Smooth muscle cell (in vitro differentiated cells): ENCODE data around the gene TPM1. TPM values are rescaled to one million over a fixed set of nuclear protein-coding genes. Genes with fewer than 3 reads are reported as not detected.
A peak's percentile ranks its signal among the peaks of the same experiment; 100 is the strongest.

Source experiments
- DNase-seq: peaks from one replicate; lab custom pipeline; 2025; ENCODE audit not compliant: unreplicated experiment; lab: John Stamatoyannopoulos, UW
- H2AFZ ChIP-seq: fragments of 200-600 bp; sonication (generic); 2 replicates; pipeline ENCODE4 v1.6.0; 2016; ENCODE audit warnings: antibody characterized with exemption, low read depth, mild to moderate bottlenecking
- H3F3A ChIP-seq: fragments of 200-600 bp; sonication (generic); 2 replicates; pipeline ENCODE4 v1.6.0; 2017; ENCODE audit warnings: antibody characterized with exemption, low read depth
- H3K27ac ChIP-seq: fragments of 200-600 bp; sonication (generic); 2 replicates; pipeline ENCODE4 v1.5.1; 2016; ENCODE audit warnings: low read depth, mild to moderate bottlenecking
- H3K27me3 ChIP-seq: fragments of 200-600 bp; sonication (generic); 2 replicates; pipeline ENCODE4 v1.6.1; 2016; ENCODE audit warnings: low read depth, mild to moderate bottlenecking
- H3K36me3 ChIP-seq: fragments of 200-600 bp; sonication (generic); 2 replicates; pipeline ENCODE4 v1.5.1; 2016; ENCODE audit warnings: low read depth
- H3K4me1 ChIP-seq: fragments of 200-600 bp; sonication (generic); 2 replicates; pipeline ENCODE4 v1.5.1; 2016; ENCODE audit warnings: low read depth
- H3K4me2 ChIP-seq: fragments of 200-600 bp; sonication (generic); 2 replicates; pipeline ENCODE4 v1.6.0; 2016; ENCODE audit warnings: mild to moderate bottlenecking
- H3K4me3 ChIP-seq: fragments of 200-600 bp; sonication (generic); 2 replicates; pipeline ENCODE4 v1.5.1; 2016; ENCODE audit warnings: mild to moderate bottlenecking
- H3K79me2 ChIP-seq: fragments of 200-600 bp; sonication (generic); 2 replicates; pipeline ENCODE4 v1.6.0; 2016; ENCODE audit warnings: low read depth, mild to moderate bottlenecking
- H3K9ac ChIP-seq: fragments of 200-600 bp; sonication (generic); 2 replicates; pipeline ENCODE4 v1.6.0; 2016; ENCODE audit warnings: low read depth
- H3K9me3 ChIP-seq: fragments of 200-600 bp; sonication (generic); replicated peaks from 2 replicates; pipeline ENCODE4 v1.5.1; 2016; ENCODE audit warnings: low read depth
- H4K20me1 ChIP-seq: fragments of 200-600 bp; sonication (generic); 2 replicates; pipeline ENCODE4 v1.6.0; 2016; ENCODE audit warnings: low read depth
- CTCF ChIP-seq: fragments of 200-600 bp; sonication (generic); IDR thresholded peaks from 2 replicates; pipeline ENCODE4 v1.5.1; 2017; ENCODE audit warnings: borderline replicate concordance, mild to moderate bottlenecking, antibody characterized with exemption; ENCODE audit not compliant: insufficient read depth, poor library complexity, severe bottlenecking
- WGBS: methylation state at CpG from one replicate; pipeline ENCODE4 v1.1.7; 2016; ENCODE audit warnings: low lambda C conversion rate; 5-methylcytosine and 5-hydroxymethylcytosine counted together
- polyA plus RNA-seq: library from polyadenylated mRNA; unstranded; fragments of >200 nt; fragmentation: Nextera tagmentation; extraction: Ambion mirVana; gene quantifications from 2 replicates; pipeline ENCODE4 v1.2.1, GENCODE V29; 2016
- total RNA-seq: library from RNA; depleted of rRNA; stranded (reverse); fragments of >200 nt; gene quantifications from 2 replicates; pipeline ENCODE4 v1.2.3, GENCODE V29; 2014

TPM1 gene
- total and polyA plus RNA-seq, 2 experiments from 2014 or later, result 1,694 to 1,915 TPM

GRCh38 chr15:62999178-62999577, 43.4 kb upstream of the TPM1 start:
- Histone ChIP-seq H3K4me3 (no peak overlapping the region), H3K9me3 (no peaks in the 10 kb centered on the region), H3K4me1 (peaks cover 30% of the 10 kb centered on the region), H2AFZ (peak overlapping the region; percentile 32), H3K9ac (no peak overlapping the region), H3K4me2 (no peak overlapping the region), H3F3A (no peaks in the 10 kb centered on the region), H3K27me3 (no peaks in the 10 kb centered on the region), H3K36me3 (no peaks in the 10 kb centered on the region), H4K20me1 (no peaks in the 10 kb centered on the region), H3K79me2 (no peaks in the 10 kb centered on the region), H3K27ac (peak overlapping the region; percentile 54)
- no peak for TF ChIP-seq CTCF
- 94% methylated on average over 4 of the region's 4 CpGs for WGBS
- DNase-seq, result no peak

GRCh38 chr15:62999923-63000561, 42.5 kb upstream of the TPM1 start:
- Histone ChIP-seq H4K20me1 (no peaks in the 10 kb centered on the region), H3K36me3 (no peaks in the 10 kb centered on the region), H3F3A (no peaks in the 10 kb centered on the region), H3K79me2 (no peaks in the 10 kb centered on the region), H3K9me3 (no peaks in the 10 kb centered on the region), H2AFZ (no peak overlapping the region), H3K27ac (no peak overlapping the region), H3K4me1 (peaks cover 26% of the 10 kb centered on the region), H3K4me3 (no peak overlapping the region), H3K9ac (no peak overlapping the region), H3K4me2 (no peak overlapping the region), H3K27me3 (no peaks in the 10 kb centered on the region)
- no peak for DNase-seq
- TF ChIP-seq CTCF, result no peak
- WGBS, result 78% methylated on average over 12 of the region's 12 CpGs

- Histone ChIP-seq H3K4me1 (peaks cover 26% of the 10 kb centered on the region), H3K9me3 (no peaks in the 10 kb centered on the region), H3K4me2 (no peak overlapping the region), H3K4me3 (no peak overlapping the region), H3K36me3 (no peaks in the 10 kb centered on the region), H3K27me3 (no peaks in the 10 kb centered on the region), H4K20me1 (no peaks in the 10 kb centered on the region), H3K27ac (no peak overlapping the region), H3F3A (no peaks in the 10 kb centered on the region), H3K79me2 (no peaks in the 10 kb centered on the region), H2AFZ (no peak overlapping the region), H3K9ac (no peak overlapping the region)
- DNase-seq, result no peak
- 53% methylated on average over 3 of the region's 3 CpGs for WGBS
- TF ChIP-seq CTCF, result no peak
Measured at GRCh38 chr15:63000706-63001105, 41.8 kb upstream of the TPM1 start.

GRCh38 chr15:63004211-63004610, 38.3 kb upstream of the TPM1 start:
- DNase-seq, result no peak
- H3K4me3 ChIP-seq, result no peak overlapping the region
- H3K9me3 ChIP-seq, result no peaks in the 10 kb centered on the region
- H3K4me2 ChIP-seq, result no peak overlapping the region
- H3K79me2 ChIP-seq, result no peaks in the 10 kb centered on the region
- peaks cover 25% of the 10 kb centered on the region for H3K4me1 ChIP-seq
- no peak for TF ChIP-seq CTCF
- 86% methylated on average over 2 of the region's 2 CpGs for WGBS
- H2AFZ ChIP-seq, result no peak overlapping the region
- H4K20me1 ChIP-seq, result no peaks in the 10 kb centered on the region
- no peak overlapping the region for H3K27ac ChIP-seq
- no peak overlapping the region for H3K9ac ChIP-seq
- H3F3A ChIP-seq, result no peaks in the 10 kb centered on the region
- no peaks in the 10 kb centered on the region for H3K36me3 ChIP-seq
- no peaks in the 10 kb centered on the region for H3K27me3 ChIP-seq
